H7 (cell line): ENCODE measurements around the gene ARF3. TPM values are rescaled to one million over a fixed set of nuclear protein-coding genes. Genes with fewer than 3 reads are reported as not detected.
A peak's percentile ranks its signal among the peaks of the same experiment; 100 is the strongest.

ENCODE experiments used
- DNase-seq: peaks from one replicate; pipeline ENCODE4 v3.0.0; 2012
- H3K27me3 ChIP-seq: 2 replicates; pipeline ENCODE4 v1.6.0; 2011; ENCODE audit warnings: mild to moderate bottlenecking, low read length; ENCODE audit not compliant: control insufficient read depth, insufficient read depth
- H3K36me3 ChIP-seq: replicated peaks from 2 replicates; pipeline ENCODE4 v1.5.1; 2011; ENCODE audit warnings: low read length; ENCODE audit not compliant: control insufficient read depth, insufficient read depth
- H3K4me3 ChIP-seq: 2 replicates; pipeline ENCODE4 v1.5.1; 2011; ENCODE audit warnings: low read depth, mild to moderate bottlenecking, control low read depth, low read length, moderate library complexity; ENCODE audit not compliant: insufficient read depth
- total RNA-seq: library from RNA; depleted of rRNA; stranded (reverse); fragments of >200 nt; shearing (Covaris generic); gene quantifications from 2 replicates; pipeline ENCODE4 v1.2.3, GENCODE V29; 2014

ARF3 gene
- total RNA-seq, 1 experiment from 2014 or later, result 95.1 TPM

GRCh38 chr12:48990552-48990951, 33.3 kb upstream of the ARF3 start:
- Histone ChIP-seq H3K4me3 (no peak overlapping the region), H3K36me3 (no peaks in the 10 kb centered on the region), H3K27me3 (peaks cover 49% of the 10 kb centered on the region)
- DNase-seq, result peak; percentile 35

- peaks cover 51% of the 10 kb centered on the region for H3K27me3 ChIP-seq
- H3K36me3 ChIP-seq, result no peaks in the 10 kb centered on the region
- H3K4me3 ChIP-seq, result no peak overlapping the region
- peak; percentile 92 for DNase-seq
Measured at GRCh38 chr12:48988030-48988649, 30.9 kb upstream of the ARF3 start.

DNA sequence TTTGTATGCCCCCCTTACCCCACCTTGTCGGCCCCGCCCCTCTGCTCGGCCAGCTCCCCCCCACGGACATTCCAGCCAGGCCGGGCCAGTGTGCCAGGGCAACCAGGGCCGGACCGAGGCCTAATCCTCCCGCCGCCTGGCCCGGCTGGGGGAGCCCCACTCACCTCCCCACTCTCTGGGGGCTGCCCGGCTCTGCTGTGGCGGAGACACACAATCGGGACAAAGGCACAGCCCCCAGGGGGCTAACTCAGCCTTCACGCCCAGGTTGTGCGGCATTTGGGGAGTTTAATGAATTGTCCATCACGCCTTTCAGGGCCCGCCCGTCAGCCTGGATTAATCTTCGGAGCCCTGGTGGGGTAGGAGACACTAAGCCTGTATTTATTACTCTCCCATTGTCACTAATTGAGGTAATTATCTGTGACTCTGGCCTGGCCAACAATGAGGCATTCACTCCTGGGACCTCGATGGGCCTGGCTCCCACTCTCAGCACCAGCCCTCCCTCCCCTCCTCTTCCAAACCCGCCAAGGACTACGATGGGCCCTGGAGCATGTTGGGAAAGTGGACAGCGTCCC, 29.5 kb upstream of the ARF3 start:
- Histone ChIP-seq H3K27me3 (peaks cover 60% of the 10 kb centered on the region), H3K36me3 (no peaks in the 10 kb centered on the region), H3K4me3 (no peak overlapping the region)
- DNase-seq, result peak; percentile 57

DNA sequence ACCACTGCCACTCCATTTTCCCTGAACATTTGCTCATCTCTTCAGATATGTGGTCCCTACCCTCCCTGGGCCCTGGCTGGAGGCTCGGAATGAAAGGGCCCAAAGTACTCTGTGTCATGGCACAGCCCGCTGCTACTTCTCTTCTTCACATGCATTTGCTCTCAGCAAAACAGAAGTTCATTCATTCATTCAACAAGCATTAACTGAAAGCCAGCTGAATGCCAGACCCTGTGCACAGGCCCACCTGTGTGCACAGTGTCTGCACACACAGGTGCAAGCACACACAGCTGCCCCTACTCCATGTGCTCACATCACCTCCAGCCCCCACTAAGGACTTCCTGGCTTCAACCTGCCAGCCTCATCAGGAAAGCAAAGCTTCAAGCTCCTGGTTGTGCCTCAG, 28.6 kb upstream of the ARF3 start:
- peak; percentile 23 for DNase-seq
- Histone ChIP-seq H3K36me3 (no peaks in the 10 kb centered on the region), H3K27me3 (peaks cover 69% of the 10 kb centered on the region), H3K4me3 (no peak overlapping the region)

DNA sequence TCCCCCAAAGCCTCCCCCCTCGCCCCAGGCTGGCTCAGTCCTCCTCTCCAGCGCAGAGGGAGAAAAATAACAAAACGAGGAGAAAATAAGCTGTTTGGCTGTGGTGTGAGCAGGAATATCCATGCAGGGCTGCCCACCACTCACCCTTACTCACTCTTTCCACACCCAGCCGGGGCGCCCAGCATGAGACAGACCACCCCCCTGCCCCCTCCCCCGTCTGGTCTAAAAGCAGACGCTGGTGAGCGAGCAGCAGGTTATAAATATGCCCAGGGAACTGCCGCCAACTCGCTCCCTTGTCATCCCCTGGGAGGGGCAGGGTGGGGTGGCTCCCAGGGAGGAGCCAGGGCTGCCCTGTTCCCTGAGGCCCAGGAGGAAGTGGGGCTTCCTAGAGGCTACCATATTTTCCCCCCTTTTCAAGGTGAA, 28.2 kb upstream of the ARF3 start:
- H3K36me3 ChIP-seq, result no peaks in the 10 kb centered on the region
- peak; percentile 61 for DNase-seq
- peaks cover 73% of the 10 kb centered on the region for H3K27me3 ChIP-seq
- H3K4me3 ChIP-seq, result no peak overlapping the region

- Histone ChIP-seq H3K27me3 (peaks cover 92% of the 10 kb centered on the region), H3K4me3 (no peak overlapping the region), H3K36me3 (no peaks in the 10 kb centered on the region)
- peak; percentile 15 for DNase-seq
Measured at GRCh38 chr12:48982397-48983080, 25.3 kb upstream of the ARF3 start.

GRCh38 chr12:48981757-48982157, 24.5 kb upstream of the ARF3 start:
- peak overlapping the region; percentile 40; the same call in 1 of the 2 replicates for H3K4me3 ChIP-seq
- no peaks in the 10 kb centered on the region for H3K36me3 ChIP-seq
- H3K27me3 ChIP-seq, result peaks cover 93% of the 10 kb centered on the region
- DNase-seq, result peak; percentile 66

DNA sequence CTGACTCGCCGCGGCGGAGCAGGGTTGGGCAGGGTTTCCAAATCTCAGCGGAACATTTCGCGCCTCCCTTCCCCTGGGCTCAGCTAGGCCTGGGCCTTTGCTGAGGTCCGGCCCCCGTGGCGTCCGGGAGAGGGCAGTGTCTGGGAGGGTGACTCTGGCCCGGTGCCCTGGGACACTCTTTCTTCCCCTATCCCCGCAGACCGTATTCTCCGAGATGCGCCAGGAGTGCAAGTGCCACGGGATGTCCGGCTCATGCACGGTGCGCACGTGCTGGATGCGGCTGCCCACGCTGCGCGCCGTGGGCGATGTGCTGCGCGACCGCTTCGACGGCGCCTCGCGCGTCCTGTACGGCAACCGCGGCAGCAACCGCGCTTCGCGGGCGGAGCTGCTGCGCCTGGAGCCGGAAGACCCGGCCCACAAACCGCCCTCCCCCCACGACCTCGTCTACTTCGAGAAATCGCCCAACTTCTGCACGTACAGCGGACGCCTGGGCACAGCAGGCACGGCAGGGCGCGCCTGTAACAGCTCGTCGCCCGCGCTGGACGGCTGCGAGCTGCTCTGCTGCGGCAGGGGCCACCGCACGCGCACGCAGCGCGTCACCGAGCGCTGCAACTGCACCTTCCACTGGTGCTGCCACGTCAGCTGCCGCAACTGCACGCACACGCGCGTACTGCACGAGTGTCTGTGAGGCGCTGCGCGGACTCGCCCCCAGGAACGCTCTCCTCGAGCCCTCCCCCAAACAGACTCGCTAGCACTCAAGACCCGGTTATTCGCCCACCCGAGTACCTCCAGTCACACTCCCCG, 23.9 kb upstream of the ARF3 start:
- DNase-seq, result peak; percentile 93
- Histone ChIP-seq H3K27me3 (peaks cover 97% of the 10 kb centered on the region), H3K36me3 (no peaks in the 10 kb centered on the region), H3K4me3 (peak overlapping the region; percentile 40)

DNA sequence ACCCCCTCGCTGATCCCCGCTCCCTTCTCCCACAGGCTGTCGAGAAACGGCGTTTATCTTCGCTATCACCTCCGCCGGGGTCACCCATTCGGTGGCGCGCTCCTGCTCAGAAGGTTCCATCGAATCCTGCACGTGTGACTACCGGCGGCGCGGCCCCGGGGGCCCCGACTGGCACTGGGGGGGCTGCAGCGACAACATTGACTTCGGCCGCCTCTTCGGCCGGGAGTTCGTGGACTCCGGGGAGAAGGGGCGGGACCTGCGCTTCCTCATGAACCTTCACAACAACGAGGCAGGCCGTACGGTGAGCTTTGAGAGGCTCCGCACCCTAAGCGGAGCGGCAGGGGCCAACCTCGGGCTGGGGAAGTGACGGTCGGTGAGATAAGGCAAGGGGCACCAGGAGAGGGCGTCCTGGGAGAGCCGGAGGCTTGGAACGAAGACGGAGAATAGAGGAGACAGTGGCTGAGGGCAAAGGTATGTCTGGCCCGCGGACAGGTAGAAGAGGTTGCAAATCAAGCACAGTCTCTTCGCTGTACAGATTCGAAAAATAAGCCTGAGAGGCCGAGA, 23.2 kb upstream of the ARF3 start:
- no peaks in the 10 kb centered on the region for H3K36me3 ChIP-seq
- peaks cover 97% of the 10 kb centered on the region for H3K27me3 ChIP-seq
- DNase-seq, result peak; percentile 94
- peak overlapping the region; percentile 40 for H3K4me3 ChIP-seq

GRCh38 chr12:48979602-48980388, 22.5 kb upstream of the ARF3 start:
- Histone ChIP-seq H3K4me3 (peak overlapping the region; percentile 3; the same call in 1 of the 2 replicates), H3K36me3 (no peaks in the 10 kb centered on the region), H3K27me3 (peaks cover 97% of the 10 kb centered on the region)
- DNase-seq, result peak; percentile 76

DNA sequence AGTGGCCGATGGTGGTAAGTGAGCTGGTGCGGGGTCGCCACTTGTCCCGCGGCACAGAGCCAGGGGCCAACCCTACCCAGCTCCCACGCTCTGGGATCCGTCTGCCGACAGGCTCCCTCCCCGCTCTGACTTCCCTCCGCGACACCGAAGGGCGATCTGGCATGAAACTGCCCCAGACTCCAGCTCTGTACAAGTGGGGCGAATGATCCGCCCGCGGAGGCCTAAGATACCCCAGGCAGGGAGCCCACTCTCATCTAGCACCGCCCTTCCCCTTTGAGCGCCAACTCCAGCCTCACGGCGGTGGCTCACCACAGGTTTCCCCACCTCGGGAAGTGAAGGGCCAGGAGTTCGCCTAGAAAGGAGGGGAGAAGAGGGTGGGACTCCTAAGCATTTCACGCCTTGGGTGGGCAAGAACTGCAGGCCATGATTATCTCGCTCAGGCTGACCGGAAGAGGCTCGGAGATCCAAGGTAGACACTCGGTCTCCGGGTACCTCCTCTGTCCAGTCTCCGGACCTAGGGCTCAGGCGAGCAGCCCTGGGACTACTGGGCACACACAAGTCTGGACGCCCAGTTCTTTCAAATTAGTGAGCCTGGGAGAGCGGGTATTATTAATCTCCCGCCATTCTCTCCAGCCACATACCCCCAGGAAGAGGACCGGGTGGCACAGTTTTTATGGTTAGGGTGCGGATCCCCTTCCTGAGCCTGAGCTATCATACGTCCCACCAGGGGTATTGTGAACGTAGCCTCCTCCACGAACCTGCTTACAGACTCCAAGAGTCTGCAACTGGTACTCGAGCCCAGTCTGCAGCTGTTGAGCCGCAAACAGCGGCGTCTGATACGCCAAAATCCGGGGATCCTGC, 21.7 kb upstream of the ARF3 start:
- peak; percentile 68 for DNase-seq
- Histone ChIP-seq H3K27me3 (peaks cover 97% of the 10 kb centered on the region), H3K36me3 (no peaks in the 10 kb centered on the region), H3K4me3 (peak overlapping the region; percentile 12)

DNA sequence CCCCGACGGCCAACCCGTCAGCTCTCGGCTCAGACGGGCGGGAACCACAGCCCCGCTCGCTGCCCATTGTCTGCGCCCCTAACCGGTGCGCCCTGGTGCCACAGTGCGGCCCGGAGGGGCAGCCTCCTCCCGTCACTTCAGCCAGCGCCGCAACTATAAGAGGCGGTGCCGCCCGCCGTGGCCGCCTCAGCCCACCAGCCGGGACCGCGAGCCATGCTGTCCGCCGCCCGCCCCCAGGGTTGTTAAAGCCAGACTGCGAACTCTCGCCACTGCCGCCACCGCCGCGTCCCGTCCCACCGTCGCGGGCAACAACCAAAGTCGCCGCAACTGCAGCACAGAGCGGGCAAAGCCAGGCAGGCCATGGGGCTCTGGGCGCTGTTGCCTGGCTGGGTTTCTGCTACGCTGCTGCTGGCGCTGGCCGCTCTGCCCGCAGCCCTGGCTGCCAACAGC, 21.0 kb upstream of the ARF3 start, which contains the start of gene WNT1:
TSS of gene WNT1 (plus strand) at position 32 of the 450 bp plus-strand sequence. CDS start at position 361, 329 bp downstream.
- DNase-seq, result no peak
- Histone ChIP-seq H3K4me3 (peak within 1 kb of the TSS; percentile 12), H3K27me3 (peaks cover 97% of the 10 kb centered on the region), H3K36me3 (no peaks in the 10 kb centered on the region)
